Inflammatory macrophage (primary cell): ENCODE data around the gene ZCCHC17.

Experiments used
- DNase-seq, 2 donors: peaks; one replicate each; pipeline ENCODE4 v3.0.0-alpha.2; 2020 to 2022

Gene ZCCHC17

DNA sequence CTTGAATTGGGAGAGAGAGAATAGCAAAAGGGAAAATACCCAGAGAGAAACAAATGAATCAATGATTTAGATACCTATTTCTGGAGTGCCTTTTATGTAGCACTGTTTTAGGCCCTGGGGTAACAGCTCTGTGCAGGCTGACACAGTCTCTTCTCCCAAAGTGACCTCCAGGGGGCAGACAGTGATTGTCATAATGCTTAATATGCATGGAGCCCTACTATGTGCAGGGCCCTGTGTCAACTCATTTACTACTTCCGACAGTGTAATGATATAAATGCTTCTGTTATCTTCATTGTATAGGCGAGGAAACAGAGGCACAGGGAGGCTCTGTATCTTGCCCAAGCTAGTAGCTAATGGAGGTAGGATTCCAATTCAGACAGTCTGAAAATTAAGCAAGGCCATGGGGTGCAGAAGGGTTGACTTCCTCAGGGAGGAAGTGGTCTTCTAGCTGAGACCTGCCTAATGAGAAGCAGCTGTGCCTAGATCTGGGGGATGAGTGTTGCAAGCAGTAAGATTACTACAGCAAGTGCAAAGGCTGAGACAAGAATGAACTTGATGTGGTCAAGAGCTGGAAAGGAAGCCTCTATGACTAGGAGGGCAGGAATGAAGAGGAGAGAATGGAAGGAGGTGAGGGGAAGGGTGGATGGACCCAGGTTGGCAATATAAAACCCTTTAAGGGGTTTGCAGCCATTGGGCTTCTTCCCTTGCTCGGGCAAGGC is 100.0 kb downstream of the ZCCHC17 start:
- peak; percentile 58 to 59 for DNase-seq

DNA sequence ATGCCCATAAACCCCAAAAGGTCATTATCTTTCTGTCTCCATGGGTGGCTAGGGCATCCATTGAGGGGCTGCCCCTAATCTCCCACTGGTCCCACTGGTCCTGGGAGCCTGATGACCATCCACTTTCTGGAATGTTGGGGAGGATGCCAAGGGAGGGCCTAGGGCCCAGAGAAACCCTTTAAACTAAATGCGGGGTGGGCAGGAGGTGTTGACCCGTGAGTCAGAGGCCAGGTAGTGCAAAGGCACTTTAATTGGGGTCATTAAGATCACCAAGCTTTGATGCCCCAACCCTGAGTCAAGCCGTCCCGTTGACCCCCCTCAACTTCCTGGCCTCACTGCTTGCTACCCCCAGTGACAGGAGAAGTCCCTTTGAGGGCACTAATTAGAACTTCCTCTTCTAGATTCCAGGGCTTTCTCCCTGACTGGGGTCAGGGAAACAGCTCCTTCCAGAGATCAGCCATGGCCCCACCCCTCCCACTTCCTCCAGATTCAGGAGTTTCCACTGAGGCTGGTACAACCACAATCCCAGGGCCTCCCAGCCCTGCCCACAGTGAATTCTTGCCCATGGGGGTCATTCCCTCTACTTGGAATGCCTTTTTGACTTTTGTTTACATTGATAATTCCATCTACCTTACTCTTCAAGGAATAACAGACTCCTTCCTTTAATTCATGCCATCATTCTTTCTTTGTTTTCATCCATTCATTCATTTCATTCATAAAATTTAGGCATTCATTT is 100.7 kb downstream of the ZCCHC17 start:
- no peak for DNase-seq

DNA sequence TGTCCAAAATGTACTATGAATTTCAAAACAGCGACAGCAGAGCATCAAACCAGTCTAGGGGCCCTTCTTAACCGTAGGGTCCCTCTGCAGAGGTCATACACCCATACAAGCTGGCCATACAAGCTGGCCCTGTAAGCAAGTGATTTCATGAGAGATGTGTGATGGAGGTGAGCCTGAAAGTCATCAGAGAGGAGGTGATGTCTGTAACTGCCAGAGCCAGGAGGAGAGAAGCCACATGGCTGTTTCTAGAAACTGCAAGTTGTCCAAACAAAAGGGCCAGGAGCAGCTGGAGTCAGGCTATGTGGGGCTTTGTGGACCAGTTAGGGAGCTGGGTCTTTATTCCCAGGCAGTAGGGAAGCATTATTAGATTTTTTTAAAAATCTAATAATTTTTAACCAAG is 101.4 kb downstream of the ZCCHC17 start:
- DNase-seq = no peak

DNA sequence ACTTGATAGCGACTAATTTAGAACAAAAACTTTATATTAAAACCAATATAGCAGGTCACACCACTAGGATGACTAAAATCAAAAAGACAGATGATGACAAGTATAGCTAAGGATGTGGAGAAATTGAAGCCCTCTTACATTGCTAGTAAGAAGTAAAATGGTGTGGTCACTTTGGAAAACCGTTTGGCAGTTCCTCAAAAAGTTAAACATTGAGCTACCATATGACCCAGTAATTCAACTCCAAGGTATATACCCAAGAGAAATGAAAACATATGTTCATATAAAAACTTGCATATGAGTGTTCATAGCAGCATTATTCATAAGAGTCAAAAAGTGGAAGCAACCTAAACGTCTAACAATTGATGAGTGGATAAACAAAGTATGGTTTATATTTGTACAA is 103.1 kb downstream of the ZCCHC17 start:
- no peak for DNase-seq

DNA sequence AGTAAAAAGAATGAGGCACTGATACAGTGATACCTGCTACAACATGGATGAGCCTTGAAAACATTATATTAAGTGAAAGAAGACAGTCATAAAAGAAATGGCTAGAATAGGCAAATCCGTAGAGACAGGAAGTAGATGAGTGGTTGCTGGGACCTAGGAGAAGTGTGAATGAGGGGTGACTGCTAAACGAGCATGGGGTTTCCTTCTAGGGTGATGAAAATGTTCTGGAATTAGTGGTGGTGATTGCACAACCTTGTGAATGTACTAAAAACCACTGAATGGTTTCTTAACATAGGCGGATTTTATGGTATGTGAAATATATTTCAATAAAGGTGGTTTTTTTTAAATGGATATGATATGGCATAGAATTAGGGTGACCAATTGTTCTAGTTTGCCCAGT is 103.6 kb downstream of the ZCCHC17 start:
- DNase-seq = peak; percentile 57 to 68

DNA sequence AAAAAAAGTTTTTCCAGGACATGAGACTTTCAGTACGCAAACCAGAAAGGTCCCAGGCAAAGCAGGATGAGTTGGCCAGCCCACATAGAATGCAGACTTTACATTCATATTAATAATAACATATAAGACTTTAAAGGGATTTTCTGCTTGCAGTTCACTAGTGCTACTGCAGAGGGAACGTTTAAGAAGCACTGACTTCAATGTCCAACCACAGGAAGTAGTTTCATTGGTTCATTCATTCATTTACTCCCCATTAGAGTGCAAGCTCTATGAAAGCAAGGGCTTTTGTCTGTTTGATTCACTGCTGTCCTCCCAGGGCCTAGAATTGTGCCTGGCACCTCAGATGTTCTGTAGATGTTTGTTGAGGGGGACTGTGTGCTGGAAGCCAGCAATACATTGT is 104.4 kb downstream of the ZCCHC17 start:
- no peak for DNase-seq

DNA sequence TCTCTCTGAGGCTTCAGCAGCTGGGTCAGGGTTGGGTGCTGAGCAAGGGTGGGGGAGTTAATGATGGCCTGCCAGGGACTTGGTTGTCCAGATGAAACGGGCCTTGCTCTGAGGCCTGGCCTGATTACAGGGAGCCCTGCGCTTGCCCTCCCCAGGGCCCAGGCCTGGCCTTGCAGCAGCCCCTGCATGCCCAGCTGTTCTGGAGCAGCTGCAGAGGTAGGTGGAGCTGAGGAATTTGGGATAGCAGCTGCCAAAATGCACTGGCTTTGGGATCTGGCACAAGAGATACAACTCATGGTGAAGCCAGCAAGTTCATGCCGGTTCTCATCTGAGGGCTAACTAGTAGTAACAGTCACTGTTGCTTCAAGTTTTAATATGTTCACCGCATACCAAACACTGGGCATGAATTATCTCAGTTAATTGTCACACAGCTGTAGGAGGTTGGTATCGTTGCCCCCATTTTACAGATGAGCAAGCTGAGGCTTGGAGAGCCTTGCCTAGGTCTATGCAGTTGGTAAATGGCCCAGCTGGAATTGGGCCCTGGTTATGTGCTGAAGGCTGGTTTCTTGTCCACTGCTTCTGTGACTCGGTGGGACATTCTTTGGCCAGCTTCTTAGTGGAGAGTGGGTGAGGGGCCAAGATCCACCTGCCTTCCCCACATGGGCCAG is 108.9 kb downstream of the ZCCHC17 start:
- DNase-seq = no peak

DNA sequence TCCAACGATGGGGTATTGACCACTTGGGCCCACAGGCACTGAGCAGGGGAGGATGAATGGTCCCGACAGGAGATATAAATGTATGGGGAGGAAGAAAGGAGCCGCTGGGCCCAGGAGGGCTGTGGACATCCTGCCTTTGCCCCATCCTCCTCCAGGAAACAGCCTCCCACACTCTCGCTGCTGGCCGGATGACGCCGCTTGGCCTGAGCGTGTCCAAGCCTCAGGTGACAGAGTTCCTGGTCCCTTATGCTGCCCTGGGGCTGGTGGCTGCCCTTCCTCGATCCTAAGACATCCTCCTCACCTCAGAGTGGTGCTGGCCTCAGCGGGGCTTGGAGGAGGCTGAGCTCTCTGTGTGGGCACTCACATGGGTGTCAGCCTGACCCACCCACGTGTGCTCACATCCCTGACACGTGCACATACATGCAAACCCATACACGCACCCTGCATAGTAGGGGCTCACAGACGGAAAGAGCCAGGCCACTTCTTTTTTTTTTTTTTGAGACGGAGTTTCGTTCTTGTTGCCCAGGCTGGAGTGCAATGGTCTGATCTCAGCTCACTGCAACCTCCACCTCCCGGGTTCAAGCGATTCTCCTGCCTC is 110.3 kb downstream of the ZCCHC17 start:
- peak; percentile 13 to 44 for DNase-seq

DNA sequence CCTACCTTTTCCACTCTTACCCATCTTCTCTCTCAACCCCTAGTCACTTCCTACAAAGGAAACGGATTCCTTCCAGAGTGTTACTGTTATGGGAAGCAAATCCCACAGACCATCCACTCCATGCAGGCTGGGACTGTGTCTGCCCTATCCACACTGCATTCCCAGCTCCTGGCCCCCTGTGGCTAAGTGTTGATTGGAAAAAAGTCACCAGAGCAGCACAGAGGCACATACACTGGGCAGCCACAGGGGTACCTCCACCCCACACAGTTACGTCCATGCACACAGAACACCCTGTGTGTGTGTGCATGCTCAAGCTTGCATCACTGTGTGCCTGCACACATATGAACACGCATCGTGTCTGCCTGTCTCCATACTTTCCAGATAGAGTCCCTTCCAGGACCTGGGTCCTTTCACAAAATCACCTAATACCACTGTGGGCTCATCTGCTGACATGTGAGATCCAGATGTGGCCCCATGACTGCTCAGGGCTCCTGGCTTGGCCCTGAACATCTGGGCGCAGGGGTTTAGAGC is 112.0 kb downstream of the ZCCHC17 start:
- no peak for DNase-seq

DNA sequence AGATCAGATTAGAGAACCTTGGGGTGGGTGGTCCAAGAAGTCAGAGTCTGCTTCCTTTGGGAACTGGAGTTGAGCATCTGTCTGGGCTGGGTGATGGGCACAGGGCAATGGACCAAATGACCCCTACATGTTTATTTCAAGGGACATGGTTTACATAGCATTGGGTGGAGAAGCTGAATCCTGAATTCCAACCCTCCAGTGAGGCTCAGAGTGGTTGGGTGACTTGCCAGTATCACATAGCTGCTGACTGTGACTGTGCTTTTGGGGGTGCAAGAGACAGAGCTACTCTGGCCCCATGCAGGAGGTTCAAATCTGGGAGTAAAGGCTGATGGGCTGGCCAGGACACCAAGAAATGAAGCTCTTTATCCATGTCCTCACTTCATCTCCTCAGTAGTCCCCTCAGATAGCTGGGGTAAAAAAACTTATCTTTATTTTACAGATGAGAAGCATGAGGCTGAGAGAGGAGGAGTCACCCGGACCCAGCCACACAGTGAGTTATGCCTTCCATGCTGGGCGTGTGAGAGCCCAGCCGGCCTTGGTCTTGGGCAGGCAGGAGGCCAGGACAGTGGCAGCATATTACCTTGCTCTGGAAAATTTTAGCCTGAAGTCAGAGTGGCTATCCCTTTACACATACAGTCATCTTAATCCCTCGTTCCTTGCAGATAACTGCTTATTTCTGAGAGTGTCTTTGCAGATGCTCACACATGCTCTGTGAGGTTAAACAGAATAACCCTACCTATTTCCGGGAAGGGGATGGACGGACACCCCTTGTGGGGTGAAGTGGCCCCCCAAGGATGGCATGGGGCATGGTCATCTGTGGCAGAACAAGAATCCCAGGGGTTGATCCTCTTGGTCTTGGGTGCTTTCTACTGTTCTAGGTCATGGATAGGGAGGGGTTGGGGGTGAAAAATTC is 113.4 kb downstream of the ZCCHC17 start:
- no peak for DNase-seq

DNA sequence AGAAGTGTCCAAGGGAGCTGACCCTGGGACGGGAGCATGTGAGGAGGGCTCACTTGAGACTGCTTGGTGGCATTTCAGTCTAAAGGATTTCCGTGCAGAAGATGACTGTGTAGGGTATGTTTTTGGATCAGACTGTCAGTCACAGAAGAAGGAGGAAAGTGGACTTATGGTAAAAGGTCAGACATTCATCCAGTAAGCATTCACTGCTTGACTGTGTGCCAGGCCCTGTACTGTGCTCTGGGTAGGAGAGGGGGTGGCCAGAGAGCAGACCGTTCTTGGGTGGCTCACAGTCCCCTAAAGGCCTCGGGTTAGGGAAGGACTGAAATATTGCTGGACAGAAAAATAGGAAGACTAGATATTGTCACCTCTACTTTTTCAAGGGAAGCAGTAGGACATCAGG is 114.0 kb downstream of the ZCCHC17 start:
- DNase-seq = no peak

DNA sequence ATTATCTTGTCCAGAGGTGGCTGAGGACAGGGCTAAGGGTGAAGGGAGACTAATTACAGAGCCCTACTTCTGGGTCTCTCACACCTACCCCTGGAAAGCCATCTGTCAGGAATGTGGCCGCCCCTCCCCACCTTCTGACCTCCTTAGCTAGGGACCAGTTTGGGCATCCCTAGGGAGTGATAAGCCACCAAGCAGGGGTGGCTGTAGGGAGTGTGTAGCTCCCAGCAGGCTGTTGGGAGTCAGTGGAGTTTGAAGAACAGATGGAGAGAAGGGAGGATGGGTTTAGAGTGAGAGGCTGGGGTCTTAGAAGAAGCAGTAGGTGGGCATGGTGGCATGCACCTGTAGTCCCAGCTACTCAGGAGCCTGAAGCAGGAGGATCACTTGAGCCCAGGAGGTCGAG is 115.4 kb downstream of the ZCCHC17 start:
- DNase-seq = no peak

DNA sequence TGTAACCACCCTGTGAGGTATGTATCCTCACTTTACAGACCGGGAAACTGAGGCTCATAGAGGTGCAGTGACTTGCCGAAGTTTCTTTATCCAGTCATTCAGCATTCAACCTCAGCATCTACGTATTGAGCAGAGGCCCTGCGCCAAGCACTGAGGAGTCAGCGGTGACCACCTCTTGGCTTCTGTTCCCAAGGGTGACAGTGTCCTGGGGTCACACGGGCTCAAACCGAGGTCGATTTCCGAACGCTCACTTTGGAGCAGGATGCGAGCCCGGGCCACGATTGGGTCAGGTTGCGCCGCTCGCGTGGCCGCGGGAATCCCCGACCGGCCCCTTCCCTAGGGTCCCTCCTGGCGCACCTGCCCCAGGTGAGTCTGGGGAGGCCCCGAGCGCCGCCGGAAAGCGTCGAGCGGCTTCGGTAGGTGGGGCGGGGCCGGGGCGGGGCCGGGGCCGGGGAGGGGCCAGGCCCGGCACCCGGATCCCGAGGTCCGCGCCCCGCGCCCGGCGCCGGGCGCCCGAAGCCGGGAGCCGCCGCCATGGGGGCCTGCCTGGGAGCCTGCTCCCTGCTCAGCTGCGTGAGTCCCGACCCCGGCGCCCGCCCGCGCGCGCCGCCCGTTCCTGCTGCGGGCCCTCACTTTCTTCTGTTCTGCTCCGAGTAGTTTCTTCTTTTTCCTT is 116.0 kb downstream of the ZCCHC17 start, which contains the start of gene SERINC2:
TSS of gene SERINC2 (plus strand) at position 482 of the 673 bp plus-strand sequence. CDS start at position 535, 53 bp downstream.
- DNase-seq = peak in 1 of 2 donors; percentile 36

DNA sequence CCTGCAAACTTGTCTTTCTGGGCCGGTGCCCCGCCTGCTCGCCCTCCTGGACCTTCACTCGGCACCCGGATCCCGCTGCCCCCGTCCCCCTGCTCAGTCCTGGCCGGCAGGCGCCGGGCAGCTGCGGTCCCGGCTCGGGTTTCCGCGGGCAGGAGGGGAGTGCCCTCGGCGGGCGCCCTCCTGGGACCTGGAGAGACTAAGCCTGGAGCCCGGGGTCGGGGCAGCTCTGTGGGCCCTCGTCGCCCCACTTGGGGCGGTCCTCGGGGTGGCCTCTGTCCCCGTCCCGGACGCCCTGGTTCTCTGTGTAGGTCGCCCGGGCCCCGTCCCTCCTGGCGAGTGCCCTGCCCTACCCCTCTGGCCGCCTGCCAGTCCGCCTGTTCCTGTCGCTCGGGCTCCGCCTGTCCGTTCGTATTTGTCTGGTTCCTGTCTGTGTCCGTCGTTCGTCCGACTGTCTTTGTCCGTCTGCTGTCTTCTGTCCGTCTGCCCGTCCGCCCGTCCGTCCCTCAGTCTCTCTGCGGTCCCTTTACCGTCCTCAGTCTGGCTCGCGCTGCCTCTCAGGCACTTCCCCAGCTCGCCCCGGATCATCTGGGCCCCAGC is 116.7 kb downstream of the ZCCHC17 start:
- peak; percentile 64 to 67 for DNase-seq
